ENCODE results near the gene OR2V2.

The OR2V2 gene

GRCh38 chr5:181145133-181145532, 2.3 kb upstream of the OR2V2 start:
- DNase-seq (ENCODE audit: low read depth) = no peak

GRCh38 chr5:181149355-181149754, 2.0 kb downstream of the OR2V2 start:
- no peak for DNase-seq (ENCODE audit: low read depth)

- no peak for DNase-seq (ENCODE audit: low read depth)
These were observed 2.7 kb downstream of the OR2V2 start for GRCh38 chr5:181149806-181150733.

- DNase-seq (ENCODE audit: low read depth) = no peak
These were observed 3.8 kb downstream of the OR2V2 start for GRCh38 chr5:181151146-181151545.

GRCh38 chr5:181152406-181152805, 5.0 kb downstream of the OR2V2 start:
- DNase-seq (ENCODE audit: low read depth) = no peak

GRCh38 chr5:181153814-181154213, 6.4 kb downstream of the OR2V2 start:
- no peak for DNase-seq (ENCODE audit: low read depth)

GRCh38 chr5:181156758-181157157, 9.4 kb downstream of the OR2V2 start:
- DNase-seq (ENCODE audit: low read depth) = no peak

GRCh38 chr5:181158869-181159268, 11.5 kb downstream of the OR2V2 start:
- DNase-seq (ENCODE audit: low read depth) = no peak

GRCh38 chr5:181159286-181160151, 12.1 kb downstream of the OR2V2 start:
- peak; percentile 88 for DNase-seq (ENCODE audit: low read depth)

- peak; percentile 80 for DNase-seq (ENCODE audit: low read depth)
These were observed 12.9 kb downstream of the OR2V2 start for GRCh38 chr5:181160152-181160754.

- peak; percentile 45 for DNase-seq (ENCODE audit: low read depth)
These were observed 13.6 kb downstream of the OR2V2 start for GRCh38 chr5:181160755-181161533.

GRCh38 chr5:181161534-181162175, 14.3 kb downstream of the OR2V2 start:
- DNase-seq (ENCODE audit: low read depth) = no peak

GRCh38 chr5:181163487-181164075, 16.2 kb downstream of the OR2V2 start:
- DNase-seq (ENCODE audit: low read depth) = no peak

GRCh38 chr5:181164076-181164952, 16.9 kb downstream of the OR2V2 start:
- no peak for DNase-seq (ENCODE audit: low read depth)

- no peak for DNase-seq (ENCODE audit: low read depth)
These were observed 19.7 kb downstream of the OR2V2 start for GRCh38 chr5:181166812-181167733.

- DNase-seq (ENCODE audit: low read depth) = no peak
These were observed 20.6 kb downstream of the OR2V2 start for GRCh38 chr5:181167814-181168488.

GRCh38 chr5:181168595-181169118, 21.3 kb downstream of the OR2V2 start:
- no peak for DNase-seq (ENCODE audit: low read depth)

All from T follicular helper cell (primary cell).